Coronary artery (tissue), 2 donors: ENCODE data around the gene SAMD1.

ENCODE experiments used
- DNase-seq: peaks from one replicate; pipeline ENCODE4 v3.0.0-alpha.2; 2017; ENCODE audit warnings: low spot score
- H3K27ac ChIP-seq, 2 donors: fragments of 200-600 bp; sonication (generic); one replicate each; pipeline ENCODE4 v1.5.1; 2016 to 2019
- H3K4me3 ChIP-seq: fragments of 200-600 bp; sonication (generic); 2 replicates; pipeline ENCODE4 v1.5.1; 2016; ENCODE audit warnings: mild to moderate bottlenecking, moderate library complexity
- TF ChIP-seq, protein P1 (sequence below): fragments of 200-600 bp; sonication (generic); IDR thresholded peaks from one replicate; pipeline ENCODE4 v1.5.1; 2019; ENCODE audit warnings: antibody characterized with exemption

Gene SAMD1

DNA sequence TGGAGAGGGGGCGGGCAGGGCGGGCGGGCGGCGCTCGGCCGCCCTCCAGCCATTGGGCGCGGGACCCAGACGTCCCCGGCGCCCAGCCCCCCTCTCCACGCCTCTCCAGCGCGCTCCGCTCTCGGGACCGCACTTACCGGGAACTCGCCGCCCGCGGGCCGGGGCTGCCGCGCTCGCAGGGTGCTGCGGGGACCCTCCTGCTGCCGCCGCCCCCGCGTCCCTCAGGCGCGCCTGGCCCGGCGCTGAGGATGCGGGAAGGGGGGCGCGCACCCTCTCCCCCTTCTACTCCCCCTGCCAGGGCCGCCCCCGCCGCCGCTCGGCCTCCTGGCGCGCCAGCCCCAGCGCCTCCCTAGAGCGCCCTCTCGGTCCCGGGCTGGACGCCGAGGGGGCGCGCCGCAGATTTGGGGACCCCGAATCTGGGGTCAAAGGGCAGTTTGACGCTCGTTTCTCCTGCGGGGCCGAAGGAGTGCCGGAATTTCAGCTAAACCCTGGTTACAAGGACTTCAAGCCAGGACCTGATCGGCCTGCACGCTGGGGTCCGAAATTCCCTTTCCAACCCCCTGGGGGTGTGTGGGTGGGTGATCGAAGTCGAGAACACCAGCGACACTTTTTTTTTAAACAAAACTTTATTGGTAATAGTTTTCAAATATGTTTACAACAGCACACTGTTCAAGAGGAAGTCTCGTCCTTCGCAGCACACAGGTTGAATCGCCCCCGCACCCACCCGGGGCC, 696 bp upstream of the SAMD1 start:
- peak; percentile 89 for DNase-seq
- TF ChIP-seq, protein P1, sequence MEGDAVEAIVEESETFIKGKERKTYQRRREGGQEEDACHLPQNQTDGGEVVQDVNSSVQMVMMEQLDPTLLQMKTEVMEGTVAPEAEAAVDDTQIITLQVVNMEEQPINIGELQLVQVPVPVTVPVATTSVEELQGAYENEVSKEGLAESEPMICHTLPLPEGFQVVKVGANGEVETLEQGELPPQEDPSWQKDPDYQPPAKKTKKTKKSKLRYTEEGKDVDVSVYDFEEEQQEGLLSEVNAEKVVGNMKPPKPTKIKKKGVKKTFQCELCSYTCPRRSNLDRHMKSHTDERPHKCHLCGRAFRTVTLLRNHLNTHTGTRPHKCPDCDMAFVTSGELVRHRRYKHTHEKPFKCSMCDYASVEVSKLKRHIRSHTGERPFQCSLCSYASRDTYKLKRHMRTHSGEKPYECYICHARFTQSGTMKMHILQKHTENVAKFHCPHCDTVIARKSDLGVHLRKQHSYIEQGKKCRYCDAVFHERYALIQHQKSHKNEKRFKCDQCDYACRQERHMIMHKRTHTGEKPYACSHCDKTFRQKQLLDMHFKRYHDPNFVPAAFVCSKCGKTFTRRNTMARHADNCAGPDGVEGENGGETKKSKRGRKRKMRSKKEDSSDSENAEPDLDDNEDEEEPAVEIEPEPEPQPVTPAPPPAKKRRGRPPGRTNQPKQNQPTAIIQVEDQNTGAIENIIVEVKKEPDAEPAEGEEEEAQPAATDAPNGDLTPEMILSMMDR, result no peak
- Histone ChIP-seq H3K4me3 (peak overlapping the region; percentile 86), H3K27ac (peak overlapping the region; percentile 97 to 98)

DNA sequence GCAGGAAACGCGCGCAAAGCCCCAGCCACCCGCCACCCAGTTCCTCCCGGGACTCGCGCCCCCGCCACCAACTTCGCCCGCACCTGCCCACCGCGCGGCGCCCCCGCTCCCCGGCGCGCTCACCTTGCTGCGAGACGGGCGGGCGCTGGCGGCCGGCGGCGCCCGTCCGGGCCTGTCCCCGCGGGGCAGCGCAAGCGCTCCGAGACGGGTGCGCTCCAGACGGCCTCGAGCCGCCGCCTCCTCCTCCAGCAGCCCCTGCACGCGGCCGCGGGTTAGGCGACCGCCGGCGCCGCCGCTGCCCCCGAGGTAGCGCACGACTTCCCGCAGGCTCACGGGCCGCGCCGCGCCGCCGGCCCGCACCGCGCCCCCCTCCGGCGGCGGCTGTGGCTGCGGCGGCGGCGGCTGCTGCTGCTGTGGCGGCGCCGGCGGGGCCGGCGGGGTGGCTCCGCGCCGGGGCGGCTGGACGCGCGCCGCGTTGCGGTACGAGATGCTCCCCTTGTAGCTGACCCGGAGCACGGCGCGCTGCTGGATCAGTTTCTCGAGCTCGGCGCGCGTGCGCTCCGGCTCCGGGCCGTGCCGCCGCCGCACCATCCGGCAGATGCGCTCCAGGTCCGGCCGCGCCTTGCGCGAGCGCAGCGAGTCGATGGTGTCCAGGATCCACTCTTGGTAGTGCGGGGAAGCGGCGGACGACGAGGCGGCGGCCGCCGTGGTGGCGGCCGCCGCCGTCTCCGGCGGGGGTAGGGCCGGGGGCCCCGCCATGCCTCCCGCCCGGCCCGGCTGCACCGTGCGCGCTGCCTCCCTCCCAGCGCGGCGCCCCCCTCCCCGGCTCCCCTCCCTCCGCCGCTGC, 666 bp downstream of the SAMD1 start:
- Histone ChIP-seq H3K4me3 (peak overlapping the region; percentile 86), H3K27ac (peak overlapping the region; percentile 64 to 97)
- no peak for DNase-seq
- TF ChIP-seq, protein P1, result no peak

DNA sequence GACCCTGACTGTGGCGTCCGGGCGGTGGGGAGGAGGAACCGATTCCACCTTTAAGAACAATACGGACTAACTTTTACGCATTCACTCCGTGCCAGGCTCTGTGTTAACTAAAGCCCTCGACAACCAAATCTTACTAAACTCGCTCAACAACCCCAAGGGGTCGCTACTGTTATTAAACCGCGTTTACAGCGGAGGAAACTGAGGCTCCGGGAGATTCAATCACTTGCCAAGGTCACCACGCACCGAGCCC, 1.2 kb downstream of the SAMD1 start:
- peak overlapping the region; percentile 86 for H3K4me3 ChIP-seq
- H3K27ac ChIP-seq, result peak overlapping the region; percentile 22 to 97
- no peak for DNase-seq
- TF ChIP-seq, protein P1, result no peak

DNA sequence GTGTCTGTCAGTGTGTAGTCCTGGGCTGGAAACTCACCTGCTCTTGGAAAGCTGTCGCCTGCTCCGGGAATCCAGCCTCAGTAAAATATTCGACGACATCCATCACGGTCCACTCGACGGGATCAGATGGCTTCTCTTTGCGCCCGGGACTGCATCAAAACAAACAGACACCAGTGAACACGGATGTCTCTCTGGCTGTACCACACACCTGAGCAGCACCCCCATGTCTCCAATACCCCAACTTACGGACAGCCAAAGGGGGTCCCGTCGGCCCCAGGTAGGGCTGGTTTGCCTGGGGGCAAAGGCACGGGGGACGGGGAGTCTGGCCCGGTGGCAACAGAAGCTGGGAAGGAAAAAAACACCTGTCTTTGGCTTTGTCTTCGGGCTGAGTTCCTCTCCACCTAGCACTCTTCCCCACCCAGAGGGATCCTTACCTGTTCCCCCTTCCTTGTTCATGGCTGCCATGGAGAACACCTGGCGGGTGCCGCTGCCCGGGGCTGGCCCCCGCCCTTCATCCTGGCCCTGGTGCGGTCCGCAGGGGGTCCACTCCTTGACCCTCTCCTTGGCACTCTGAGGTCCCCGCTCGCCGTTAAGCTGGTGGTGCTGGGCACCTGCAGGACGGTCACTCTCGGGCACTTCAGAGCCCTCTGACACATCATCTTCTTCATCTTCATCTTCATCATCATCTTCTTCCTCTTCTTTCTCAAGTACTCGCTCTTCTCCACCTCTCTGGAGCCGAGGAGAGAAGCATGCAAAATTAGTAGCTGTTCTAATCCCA, 1.7 kb downstream of the SAMD1 start:
- Histone ChIP-seq H3K4me3 (peak overlapping the region; percentile 86), H3K27ac (peak overlapping the region in 1 of 2 donors; percentile 97)
- no peak for DNase-seq
- TF ChIP-seq, protein P1, result no peak

DNA sequence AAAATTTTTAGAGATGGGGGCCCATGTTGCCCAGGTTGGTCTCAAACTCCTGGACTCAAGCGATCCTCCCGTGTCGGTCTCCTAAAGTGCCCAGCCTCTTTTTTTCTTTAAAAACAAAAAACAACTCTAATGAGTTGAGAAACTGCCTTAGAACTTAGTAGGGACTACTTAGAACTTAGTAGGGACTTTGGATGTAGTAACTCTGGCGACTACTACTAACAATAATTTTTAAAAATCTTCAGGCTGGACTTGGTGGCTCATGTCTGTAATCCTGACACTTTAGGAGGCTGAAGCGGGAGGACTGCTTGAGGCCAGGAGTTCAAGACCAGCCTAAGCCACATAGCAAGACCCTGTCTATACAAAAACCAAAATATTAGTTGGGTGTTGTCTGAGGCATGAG, 4.5 kb downstream of the SAMD1 start:
- Histone ChIP-seq H3K4me3 (no peak overlapping the region), H3K27ac (no peak overlapping the region)
- DNase-seq, result no peak
- TF ChIP-seq, protein P1, result no peak

DNA sequence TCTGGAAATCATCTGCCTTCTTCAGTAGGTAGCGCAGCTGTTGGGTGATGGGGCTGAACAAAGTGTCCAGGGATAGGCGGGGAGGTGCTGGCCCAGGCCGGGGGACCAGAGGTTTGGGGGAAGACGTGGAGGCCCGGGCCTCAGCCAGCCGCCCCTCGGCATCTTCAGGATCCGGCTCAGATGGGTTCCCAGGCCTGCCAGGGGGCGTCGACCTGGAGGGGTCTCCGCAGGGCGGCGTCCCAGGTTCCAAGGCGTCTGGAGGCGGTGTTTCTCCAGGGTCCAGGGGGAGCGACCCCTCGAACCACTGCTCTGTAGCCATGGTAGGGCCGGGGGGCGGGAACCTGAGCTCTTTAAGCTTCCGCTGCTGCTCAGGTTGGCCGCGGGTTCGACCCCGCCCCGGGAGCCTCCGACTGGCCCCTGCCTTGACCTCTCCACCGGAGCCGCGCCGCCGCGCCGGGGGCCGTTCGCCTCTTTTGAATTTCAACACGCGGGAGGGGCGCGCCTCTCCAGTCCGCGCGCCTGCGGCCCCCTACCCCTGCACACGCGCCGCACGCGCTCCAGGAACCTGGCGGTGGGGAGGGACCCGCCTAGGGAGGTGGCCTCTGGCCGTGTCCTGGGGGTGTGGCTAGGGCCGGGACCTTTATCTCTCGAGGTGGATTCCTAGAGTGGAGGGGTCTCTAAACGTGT, 5.1 kb downstream of the SAMD1 start, which contains the start of gene C19orf67:
Gene C19orf67 (minus strand): TSS at position 475 of the 687 bp plus-strand sequence. CDS start 156 bp downstream, at position 319.
- no peak for DNase-seq
- TF ChIP-seq, protein P1, result no peak
- Histone ChIP-seq H3K27ac (no peak within 1 kb of the TSS), H3K4me3 (no peak within 1 kb of the TSS)
